Activated T-helper 1 cell treated with Interleukin-2 at 50 U/mL for 16 hours (primary cell): ENCODE data around the gene DR1.
"Not testable (repeated sequence)": the region's sequence is repeated elsewhere in the genome, so short reads cannot be mapped to it uniquely, and the experiment has no call there.

Source experiments
- DNase-seq: peaks from one replicate; pipeline ENCODE4 v3.0.0-alpha.2; 2020; ENCODE audit warnings: low read depth

DR1 gene

DNA sequence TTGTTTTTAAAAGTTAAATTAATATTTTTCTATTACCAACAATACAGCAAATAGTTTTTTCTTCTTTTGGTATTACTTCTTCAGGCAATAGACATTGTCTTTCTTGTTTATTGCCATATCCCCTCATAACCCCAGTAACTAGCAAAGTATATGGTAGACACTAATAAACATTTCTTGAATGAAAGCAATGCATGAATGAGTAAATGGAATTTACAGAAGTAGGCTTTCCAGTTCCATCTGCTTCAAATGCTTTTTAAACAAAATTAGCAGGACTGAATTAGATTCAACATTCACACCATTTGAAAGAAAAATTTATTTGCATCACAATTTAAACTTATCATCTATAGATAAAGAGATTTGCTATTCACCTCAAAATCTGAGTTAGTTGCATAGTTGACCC lies 5.6 kb upstream of the DR1 start:
- DNase-seq = no peak

- DNase-seq = no peak
Observed at GRCh38 chr1:93344484-93344883, 1.2 kb upstream of the DR1 start.

GRCh38 chr1:93344886-93345632 lies 648 bp upstream of the DR1 start:
- DNase-seq = no peak

DNA sequence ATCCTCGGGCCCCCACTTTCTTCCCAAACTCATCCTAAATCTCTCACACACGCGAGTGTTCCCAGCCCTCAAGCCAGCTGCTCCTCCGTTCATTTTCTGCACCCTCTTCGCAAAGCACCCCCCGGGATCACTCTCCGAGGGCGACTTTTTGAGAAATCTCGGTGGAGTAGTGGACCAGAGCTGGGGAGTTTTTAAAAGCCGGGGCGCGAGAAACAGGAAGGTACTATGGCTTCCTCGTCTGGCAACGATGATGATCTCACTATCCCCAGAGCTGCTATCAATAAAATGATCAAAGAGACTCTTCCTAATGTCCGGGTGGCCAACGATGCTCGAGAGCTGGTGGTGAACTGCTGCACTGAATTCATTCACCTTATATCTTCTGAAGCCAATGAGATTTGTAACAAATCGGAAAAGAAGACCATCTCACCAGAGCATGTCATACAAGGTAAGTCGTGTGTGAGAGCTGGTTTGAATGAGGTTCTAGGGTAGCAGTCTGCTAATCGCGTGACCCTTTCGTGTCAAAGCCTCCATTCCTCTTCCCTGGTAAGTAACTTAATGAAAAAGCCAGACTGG lies 800 bp downstream of the DR1 start:
- peak; percentile 21 for DNase-seq

DNA sequence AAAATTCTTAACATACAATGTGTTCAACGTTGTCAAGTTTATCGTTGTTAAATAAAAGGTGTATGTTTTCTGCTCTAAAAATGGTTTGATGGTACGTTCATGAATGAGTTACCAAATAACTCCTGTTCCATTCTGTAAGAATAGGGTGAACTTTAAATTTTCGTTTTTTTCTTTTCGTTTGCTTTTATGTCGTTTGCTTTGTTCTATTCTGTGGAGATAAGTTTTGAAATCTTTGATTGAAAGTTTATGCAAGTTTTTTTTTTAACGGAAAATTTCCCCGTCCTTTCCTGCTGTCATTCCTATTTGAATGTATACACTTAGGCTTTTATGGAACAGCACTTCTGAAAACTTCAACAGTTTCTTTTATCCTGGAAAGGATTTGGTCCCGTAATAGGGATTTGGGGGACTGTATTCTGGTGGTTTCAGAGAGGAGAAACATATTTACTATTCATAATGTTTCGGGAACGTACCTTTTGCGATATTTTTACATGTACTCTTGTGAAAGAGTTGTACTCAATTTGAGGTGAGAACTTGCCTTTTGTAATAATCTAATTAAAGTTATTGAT lies 1.7 kb downstream of the DR1 start:
- no peak for DNase-seq

DNA sequence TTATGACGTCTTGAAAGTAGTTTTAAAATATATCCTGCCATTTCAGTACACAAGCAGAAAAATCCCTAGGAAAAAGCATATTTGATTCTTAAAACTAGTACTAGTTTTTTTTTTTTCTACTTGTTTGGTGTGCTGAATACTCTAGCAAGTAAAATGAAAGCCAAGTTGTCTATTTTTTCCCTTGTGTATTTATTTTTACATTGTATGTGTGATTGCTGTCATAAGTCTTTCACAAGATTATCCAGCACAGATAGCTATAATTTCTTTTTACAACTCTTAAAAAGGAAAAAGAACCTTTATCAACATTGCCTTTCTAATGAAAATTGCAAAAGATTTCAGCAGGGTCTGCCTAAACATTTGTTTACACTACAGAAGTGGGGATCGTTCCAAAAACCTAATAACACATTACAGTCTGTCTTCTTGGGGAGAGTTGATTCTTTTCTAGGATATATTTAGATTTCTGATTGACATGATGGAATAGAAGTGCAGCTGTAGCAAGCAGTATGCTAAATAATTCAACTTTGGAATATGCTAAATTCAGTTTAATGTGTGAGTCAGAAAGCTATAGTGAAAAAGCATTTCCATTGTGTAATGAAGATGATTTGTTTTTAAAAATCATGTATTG lies 2.5 kb downstream of the DR1 start:
- DNase-seq = no peak

DNA sequence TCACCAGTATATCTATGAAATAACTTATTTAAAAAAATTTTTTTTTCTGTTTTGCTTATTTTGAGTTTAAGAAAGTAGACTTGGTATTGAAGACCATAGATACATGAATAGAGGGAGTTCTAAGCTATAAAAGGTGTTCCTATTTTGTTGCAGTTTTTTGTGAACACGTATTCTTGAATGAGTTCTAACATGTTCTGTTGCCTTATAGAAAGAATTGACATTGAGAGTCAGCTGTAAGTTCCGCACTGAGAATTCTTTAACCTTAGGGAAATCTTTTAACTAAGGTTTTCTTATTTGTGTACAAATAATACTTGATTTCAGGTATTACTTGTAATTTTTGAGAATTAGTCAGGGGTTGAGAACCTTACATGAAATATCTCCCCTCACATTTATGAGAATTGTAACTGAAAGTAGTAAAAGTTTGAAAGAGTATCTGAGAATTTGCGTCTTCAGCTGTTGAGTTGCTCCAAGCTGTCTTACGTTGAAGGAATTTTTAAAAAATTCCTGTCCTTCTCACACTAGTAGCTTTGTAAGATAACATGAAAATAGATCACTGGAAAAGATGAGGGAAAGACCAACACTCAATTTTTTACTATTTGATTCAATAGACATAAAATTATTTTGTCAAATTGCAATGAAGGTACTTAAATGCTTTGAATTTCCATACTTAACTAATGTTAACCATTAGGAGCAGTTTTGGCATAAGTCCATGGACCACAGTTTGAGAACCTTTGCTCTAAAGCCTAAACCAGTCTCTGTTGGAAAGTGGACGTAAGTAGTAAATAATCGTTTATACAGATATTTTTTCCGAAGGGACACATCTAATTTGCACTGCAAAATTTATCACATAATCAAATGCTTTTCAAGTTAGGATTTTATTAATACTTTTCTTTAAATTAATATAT lies 3.8 kb downstream of the DR1 start:
- DNase-seq = no peak

- DNase-seq = no peak
Observed at GRCh38 chr1:93350322-93350721, 4.6 kb downstream of the DR1 start.

DNA sequence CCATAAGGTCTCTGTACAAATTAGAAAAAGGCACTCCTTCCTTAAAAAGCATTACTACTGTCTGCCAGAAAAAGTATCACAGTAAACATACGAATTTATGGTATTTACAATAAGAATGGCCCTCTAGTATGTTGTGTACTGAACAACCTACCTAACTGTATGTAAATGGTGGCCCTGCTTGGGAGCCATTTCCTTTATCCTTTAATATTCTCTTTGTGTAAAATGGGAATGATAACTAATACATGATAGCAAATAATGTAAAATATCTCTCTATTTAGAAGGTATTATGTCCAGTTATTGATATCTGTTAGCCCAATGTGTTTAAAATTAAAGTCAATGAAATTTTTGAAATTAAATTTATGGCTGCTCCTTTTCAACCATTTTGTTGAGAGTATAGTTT lies 5.2 kb downstream of the DR1 start:
- DNase-seq = no peak

DNA sequence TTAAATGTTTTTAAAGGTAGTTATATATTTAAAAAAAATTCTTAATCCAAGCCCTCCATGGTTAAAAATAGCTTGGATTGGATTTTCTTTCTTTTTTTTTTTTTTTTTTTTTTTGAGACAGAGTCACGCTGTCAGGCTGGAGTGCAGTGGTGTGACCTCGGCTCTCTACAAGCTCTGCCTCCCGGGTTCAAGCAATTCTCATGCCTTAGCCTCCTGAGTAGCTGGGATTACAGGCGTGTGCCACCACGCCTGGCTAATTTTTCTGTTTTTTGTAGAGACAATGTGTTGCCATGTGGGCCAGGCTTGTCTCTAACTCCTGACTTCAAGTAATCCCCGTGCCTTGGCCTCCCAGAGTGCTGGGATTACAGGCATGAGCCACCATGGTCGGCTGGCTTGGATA lies 5.6 kb downstream of the DR1 start:
- DNase-seq = not testable (repeated sequence)

- no peak for DNase-seq
Observed at GRCh38 chr1:93352376-93352775, 6.7 kb downstream of the DR1 start.

GRCh38 chr1:93353286-93353685 lies 7.6 kb downstream of the DR1 start:
- no peak for DNase-seq

DNA sequence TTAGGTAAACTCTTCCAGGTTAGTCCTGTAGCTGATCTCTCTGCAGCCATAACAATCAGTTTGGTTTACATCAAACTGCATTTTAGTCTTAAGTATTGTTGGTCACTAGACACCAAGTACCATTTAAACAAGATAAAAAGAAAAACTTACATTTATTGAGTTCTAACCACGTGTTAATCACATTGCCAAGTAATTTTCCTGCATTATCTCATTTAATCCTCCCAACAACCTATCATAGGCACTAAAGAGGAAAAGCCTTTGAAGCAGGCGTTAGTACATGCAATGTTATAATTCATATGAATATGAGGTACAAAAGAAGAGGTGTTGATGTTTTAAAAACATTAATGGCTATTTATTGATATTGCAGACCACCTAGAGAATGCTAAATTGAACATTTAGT lies 9.0 kb downstream of the DR1 start:
- DNase-seq = no peak

GRCh38 chr1:93357242-93357641 lies 11.5 kb downstream of the DR1 start:
- DNase-seq = no peak

GRCh38 chr1:93358293-93358692 lies 12.6 kb downstream of the DR1 start:
- DNase-seq = no peak

DNA sequence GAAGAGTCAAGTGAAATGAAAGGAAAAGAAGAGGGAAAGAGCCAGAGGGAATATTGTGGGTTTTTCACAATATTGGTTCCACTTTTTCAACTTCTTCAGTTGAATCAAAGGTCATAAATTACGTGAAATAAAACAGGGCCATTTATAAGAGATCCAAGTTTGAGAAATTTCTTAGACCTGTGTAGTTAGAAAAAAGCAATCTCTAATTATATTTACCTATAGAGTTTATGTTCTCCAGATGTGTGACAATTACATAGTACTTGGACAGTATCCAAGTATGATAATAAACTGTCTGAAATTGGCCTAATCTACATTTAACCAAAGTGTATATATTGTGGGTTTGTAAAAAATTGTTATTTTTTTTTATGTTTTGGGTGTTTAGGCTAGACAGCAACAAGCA lies 14.4 kb downstream of the DR1 start:
- DNase-seq = no peak

- DNase-seq = no peak
Observed at GRCh38 chr1:93362237-93362636, 16.5 kb downstream of the DR1 start.

- DNase-seq = no peak
Observed at GRCh38 chr1:93365813-93366212, 20.1 kb downstream of the DR1 start.

DNA sequence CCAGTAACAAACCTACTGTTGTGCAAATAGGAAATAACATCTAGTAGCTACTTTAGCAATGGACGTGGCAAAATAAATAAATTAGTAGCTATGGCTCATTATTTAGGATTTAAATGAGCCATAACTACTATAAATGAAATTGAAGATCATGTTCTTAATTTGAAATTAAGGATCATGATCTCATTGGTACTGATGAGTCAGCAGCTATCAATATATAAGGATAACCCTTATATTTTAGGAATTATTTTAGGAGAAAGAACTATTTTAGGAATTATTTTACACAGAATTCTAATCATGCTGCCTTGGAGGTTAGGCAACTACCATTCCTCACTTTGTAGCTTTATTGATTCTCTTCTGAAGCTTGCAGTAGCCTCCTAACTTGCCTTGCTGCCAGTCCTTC lies 24.0 kb downstream of the DR1 start:
- no peak for DNase-seq

DNA sequence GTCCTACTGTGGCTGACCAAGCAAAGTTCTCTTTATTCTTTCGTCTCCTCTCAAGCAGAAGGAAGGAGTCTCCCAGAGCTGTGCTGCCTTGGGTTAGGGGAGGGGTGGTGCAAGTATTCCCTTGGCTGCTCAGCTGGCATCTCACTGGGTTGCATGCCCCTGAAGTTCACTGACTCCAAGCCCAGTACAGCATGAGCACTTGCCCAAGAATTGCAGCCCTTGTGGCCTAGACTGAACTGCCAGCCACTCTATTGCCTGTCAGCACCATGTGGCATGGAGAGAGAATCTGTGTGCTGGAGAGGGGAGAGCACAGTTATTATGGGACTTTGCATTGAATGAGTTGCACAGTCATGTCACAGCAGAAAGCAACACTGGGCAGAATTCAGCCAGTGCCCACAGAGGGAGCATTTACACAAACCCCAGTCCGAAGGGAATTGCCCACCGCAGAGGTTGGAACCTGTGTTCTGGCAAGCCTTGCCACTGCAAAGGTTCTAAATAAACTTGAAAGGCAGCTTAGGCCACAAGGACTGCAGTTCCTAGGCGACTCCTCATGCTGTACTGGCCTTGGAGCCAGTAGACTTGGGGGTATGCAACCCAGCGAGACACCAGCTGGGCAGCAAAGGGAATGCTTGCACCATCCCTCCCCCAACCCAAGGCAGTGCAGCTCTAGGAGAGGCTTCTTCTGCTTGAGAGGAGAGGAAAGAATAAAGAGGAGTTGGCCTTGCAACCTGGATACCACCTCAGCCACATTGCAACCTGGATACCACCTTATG lies 28.8 kb downstream of the DR1 start:
- no peak for DNase-seq

GRCh38 chr1:93384656-93385055 lies 38.9 kb downstream of the DR1 start:
- no peak for DNase-seq

DNA sequence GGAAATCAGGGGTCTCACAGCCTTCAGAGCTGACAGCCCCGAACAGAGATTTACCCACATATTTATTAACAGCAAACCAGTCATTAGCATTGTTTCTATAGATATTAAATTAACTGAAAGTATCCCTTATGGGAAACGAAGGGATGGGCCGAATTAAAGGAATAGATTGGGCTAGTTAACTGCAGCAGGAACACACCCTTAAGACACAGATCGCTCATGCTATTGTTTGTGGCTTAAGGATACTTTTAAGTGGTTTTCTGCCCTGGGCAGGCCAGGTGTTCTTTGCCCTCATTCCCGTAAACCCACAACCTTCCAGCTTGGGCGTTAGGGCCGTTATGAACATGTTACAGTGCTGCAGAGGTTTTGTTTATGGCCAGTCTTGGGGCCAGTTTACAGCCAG lies 40.6 kb downstream of the DR1 start:
- DNase-seq = not testable (repeated sequence)
